ENCODE measurements around the gene MED9. TPM values are rescaled to one million over a fixed set of nuclear protein-coding genes. Genes with fewer than 3 reads are reported as not detected.

MED9 gene
- total RNA-seq, 1 experiment from 2014 or later: 28.3 TPM

GRCh38 chr17:17514361-17514992 lies 37.7 kb downstream of the MED9 start:
- no peak for DNase-seq
- H3F3A ChIP-seq (ENCODE audit: low read length, unreplicated experiment): no peaks in the 10 kb centered on the region
- no peak overlapping the region for H3K27ac ChIP-seq (ENCODE audit: low read length)
- no peaks in the 10 kb centered on the region for H3K27me3 ChIP-seq (ENCODE audit: low read length)
- no peaks in the 10 kb centered on the region for H3K36me3 ChIP-seq (ENCODE audit: low read depth, low read length)
- peaks cover 29% of the 10 kb centered on the region for H3K4me1 ChIP-seq (ENCODE audit: insufficient read depth, low read length)
- TF ChIP-seq CTCF (conservative IDR thresholded peaks at IDR 0.05; ENCODE audit: low read depth, low read length) (no peak), EZH2phosphoT487 (IDR thresholded peaks at IDR 0.05; ENCODE audit: borderline replicate concordance, low read length) (no peak), EZH2 (IDR thresholded peaks at IDR 0.05; ENCODE audit: low read length, unreplicated experiment) (no peak)
- CTCF ChIA-PET: no interaction called here
- H3K4me2 ChIP-seq (ENCODE audit: low read length): no peak overlapping the region
- H4K20me1 ChIP-seq (ENCODE audit: low read length): peaks cover 8% of the 10 kb centered on the region; the same call in 1 of the 2 replicates
- no peaks in the 10 kb centered on the region for H3K79me2 ChIP-seq (ENCODE audit: low read length)
- no TSS peak for BruUV-seq (replicated peaks)
- no peaks in the 10 kb centered on the region for H3K9me2 ChIP-seq (replicated peaks; ENCODE audit: low read length)
- no peaks in the 10 kb centered on the region for H3K9me3 ChIP-seq (ENCODE audit: low read length)
- intact Hi-C loops (cut with micrococcal nuclease): no loop called here
- no peak for ATAC-seq
- no peak overlapping the region for H3K9ac ChIP-seq (ENCODE audit: low read length)
- H3K4me3 ChIP-seq (ENCODE audit: low read length): no peak overlapping the region
- POLR2A ChIA-PET (ENCODE audit: unreplicated experiment): interaction anchor here (0.7 kb wide), 1 partner anchor 55 kb away, joined by 6 read pairs; no protein-coding TSS in a partner anchor
- no peak overlapping the region for H2AFZ ChIP-seq (ENCODE audit: low read length)

GRCh38 chr17:17514993-17515933 lies 38.5 kb downstream of the MED9 start:
- H3K27ac ChIP-seq (ENCODE audit: low read length): no peak overlapping the region
- TF ChIP-seq EZH2phosphoT487 (IDR thresholded peaks at IDR 0.05; ENCODE audit: borderline replicate concordance, low read length) (no peak), EZH2 (IDR thresholded peaks at IDR 0.05; ENCODE audit: low read length, unreplicated experiment) (no peak), CTCF (conservative IDR thresholded peaks at IDR 0.05; ENCODE audit: low read depth, low read length) (no peak)
- ATAC-seq (no peak), DNase-seq (no peak)
- H3K27me3 ChIP-seq (ENCODE audit: low read length): no peaks in the 10 kb centered on the region
- H3K36me3 ChIP-seq (ENCODE audit: low read depth, low read length): no peaks in the 10 kb centered on the region
- H4K20me1 ChIP-seq (ENCODE audit: low read length): peaks cover 8% of the 10 kb centered on the region; the same call in 1 of the 2 replicates
- BruUV-seq (replicated peaks): no TSS peak
- ChIA-PET POLR2A (ENCODE audit: unreplicated experiment) (no interaction called here), CTCF (no interaction called here)
- H3K9ac ChIP-seq (ENCODE audit: low read length): no peak overlapping the region
- H2AFZ ChIP-seq (ENCODE audit: low read length): no peak overlapping the region
- no peaks in the 10 kb centered on the region for H3K9me3 ChIP-seq (ENCODE audit: low read length)
- no peaks in the 10 kb centered on the region for H3K9me2 ChIP-seq (replicated peaks; ENCODE audit: low read length)
- H3K4me3 ChIP-seq (ENCODE audit: low read length): no peak overlapping the region
- H3K4me1 ChIP-seq (ENCODE audit: insufficient read depth, low read length): peaks cover 26% of the 10 kb centered on the region
- H3K79me2 ChIP-seq (ENCODE audit: low read length): no peaks in the 10 kb centered on the region
- no peak overlapping the region for H3K4me2 ChIP-seq (ENCODE audit: low read length)
- intact Hi-C loops (cut with micrococcal nuclease): no loop called here
- no peaks in the 10 kb centered on the region for H3F3A ChIP-seq (ENCODE audit: low read length, unreplicated experiment)

Measured in PC-3 (cell line).